ENCODE data around the gene GJB2.

Gene GJB2

DNA sequence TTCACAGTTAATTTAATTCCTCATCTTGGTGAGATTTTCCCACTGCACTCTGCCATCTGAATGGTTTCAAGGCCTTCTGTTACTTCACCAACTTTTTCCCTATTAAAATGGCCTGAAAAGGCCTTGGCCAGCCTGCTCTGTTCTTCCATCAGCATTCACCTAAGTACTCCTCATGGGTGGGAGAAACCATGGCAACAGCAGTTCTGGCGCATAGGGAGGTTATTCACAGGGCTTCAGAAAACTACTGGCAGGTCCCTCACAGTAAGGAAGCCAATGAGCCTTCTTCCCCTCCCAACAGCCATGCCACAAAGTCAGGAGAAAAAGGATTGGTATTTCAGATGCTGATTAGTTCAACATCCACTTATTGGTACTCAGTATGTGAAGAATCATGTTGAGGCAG lies 17.2 kb upstream of the GJB2 start:
- Histone ChIP-seq H3K36me3 (replicated peaks in 1 of 2; ENCODE audit: control insufficient read depth in 2 of 2, insufficient read depth in 2 of 2, low read length in 2 of 2) (no peaks in the 10 kb centered on the region), H4K8ac (ENCODE audit: low read depth, low read length) (no peak overlapping the region), H2BK15ac (ENCODE audit: low read length) (no peak overlapping the region), H2BK120ac (ENCODE audit: low read depth, low read length) (no peak overlapping the region), H4K91ac (ENCODE audit: low read depth, low read length, poor library complexity) (no peak overlapping the region), H3K9ac (ENCODE audit: low read depth, low read length, poor library complexity) (no peak overlapping the region), H3K23ac (ENCODE audit: low read depth, low read length, poor library complexity) (no peak overlapping the region), H3K14ac (ENCODE audit: low read length) (no peak overlapping the region), H2AK5ac (ENCODE audit: low read depth, low read length) (no peak overlapping the region), H3K79me1 (ENCODE audit: low read depth, low read length) (peaks cover 2% of the 10 kb centered on the region), H3K27me3 (ENCODE audit: control insufficient read depth in 3 of 3, insufficient read depth in 3 of 3, low read depth in 1 of 3, low read length in 3 of 3) (peaks cover 0 to 9% (median 0%) of the 10 kb centered on the region in 3 experiments), H3K4me2 (ENCODE audit: insufficient read depth, low read length, poor library complexity, severe bottlenecking) (no peak overlapping the region), H3K4ac (ENCODE audit: low read length) (no peak overlapping the region), H3K18ac (ENCODE audit: low read length) (no peak overlapping the region), H3K4me1 (ENCODE audit: control insufficient read depth in 2 of 2, insufficient read depth in 1 of 2, low read depth in 1 of 2, low read length in 2 of 2) (no peaks in the 10 kb centered on the region), H3K9me3 (replicated peaks in 1 of 2; ENCODE audit: control insufficient read depth in 2 of 2, insufficient read depth in 1 of 2, low read depth in 1 of 2, low read length in 2 of 2) (no peaks in the 10 kb centered on the region), H3K4me3 (ENCODE audit: low read length in 2 of 2) (no peak overlapping the region), H2BK5ac (ENCODE audit: low read length) (no peak overlapping the region), H2AFZ (ENCODE audit: low read length) (no peak overlapping the region), H2BK12ac (ENCODE audit: low read length) (no peak overlapping the region), H3K27ac (replicated peaks; ENCODE audit: low read length) (no peak overlapping the region)
- no CpG with 5 or more reads among the region's 1 CpG for WGBS, 2 donors (ENCODE audit: extremely low coverage in 2 of 2, insufficient read length in 2 of 2, insufficient replicate concordance in 1 of 2)
- no peak for DNase-seq (ENCODE audit: low spot score)

DNA sequence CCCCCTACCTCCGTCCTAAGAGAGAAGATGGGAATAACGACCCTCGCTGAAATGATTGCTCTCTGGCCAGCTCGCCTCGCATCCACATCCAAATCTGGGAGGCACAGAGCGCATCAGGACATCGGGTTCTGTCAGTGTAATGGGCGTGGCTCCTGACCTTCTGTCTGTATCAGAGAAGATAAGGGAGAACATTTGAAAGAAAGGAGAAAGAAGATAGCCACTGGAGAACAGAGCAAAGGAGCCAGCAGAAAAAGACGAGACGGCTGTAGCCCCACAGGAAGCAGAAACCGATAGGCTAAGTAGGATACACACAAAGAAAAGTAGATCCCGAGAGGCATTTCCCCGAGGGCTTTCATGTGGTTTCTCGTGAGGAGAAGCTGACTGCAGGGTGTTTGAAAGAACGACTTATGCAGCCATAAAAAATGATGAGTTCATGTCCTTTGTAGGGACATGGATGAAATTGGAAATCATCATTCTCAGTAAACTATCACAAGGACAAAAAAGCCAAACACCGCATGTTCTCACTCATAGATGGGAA lies 14.0 kb upstream of the GJB2 start:
- WGBS, 2 donors (ENCODE audit: extremely low coverage in 2 of 2, insufficient read length in 2 of 2, insufficient replicate concordance in 1 of 2) = no CpG with 5 or more reads among the region's 16 CpGs
- no peaks in the 10 kb centered on the region for H3K36me3 ChIP-seq (replicated peaks in 1 of 2; ENCODE audit: control insufficient read depth in 2 of 2, insufficient read depth in 2 of 2, low read length in 2 of 2)
- no peaks in the 10 kb centered on the region for H3K4me1 ChIP-seq (ENCODE audit: control insufficient read depth in 2 of 2, insufficient read depth in 1 of 2, low read depth in 1 of 2, low read length in 2 of 2)
- no peak overlapping the region for H2BK15ac ChIP-seq (ENCODE audit: low read length)
- no peak overlapping the region for H3K18ac ChIP-seq (ENCODE audit: low read length)
- no peak overlapping the region for H3K4me2 ChIP-seq (ENCODE audit: insufficient read depth, low read length, poor library complexity, severe bottlenecking)
- peaks cover 2% of the 10 kb centered on the region for H3K79me1 ChIP-seq (ENCODE audit: low read depth, low read length)
- no peak overlapping the region for H2BK12ac ChIP-seq (ENCODE audit: low read length)
- no peak overlapping the region for H2AFZ ChIP-seq (ENCODE audit: low read length)
- no peak overlapping the region for H4K8ac ChIP-seq (ENCODE audit: low read depth, low read length)
- no peak overlapping the region for H3K14ac ChIP-seq (ENCODE audit: low read length)
- no peak for DNase-seq (ENCODE audit: low spot score)
- no peak overlapping the region for H3K4ac ChIP-seq (ENCODE audit: low read length)
- H2BK5ac ChIP-seq (ENCODE audit: low read length) = no peak overlapping the region
- no peaks in the 10 kb centered on the region for H3K9me3 ChIP-seq (replicated peaks in 1 of 2; ENCODE audit: control insufficient read depth in 2 of 2, insufficient read depth in 1 of 2, low read depth in 1 of 2, low read length in 2 of 2)
- H3K27me3 ChIP-seq (ENCODE audit: control insufficient read depth in 3 of 3, insufficient read depth in 3 of 3, low read depth in 1 of 3, low read length in 3 of 3) = peaks cover 0 to 9% (median 0%) of the 10 kb centered on the region in 3 experiments
- no peak overlapping the region for H2AK5ac ChIP-seq (ENCODE audit: low read depth, low read length)
- no peak overlapping the region for H4K91ac ChIP-seq (ENCODE audit: low read depth, low read length, poor library complexity)
- no peak overlapping the region for H2BK120ac ChIP-seq (ENCODE audit: low read depth, low read length)
- no peak overlapping the region for H3K9ac ChIP-seq (ENCODE audit: low read depth, low read length, poor library complexity)
- H3K23ac ChIP-seq (ENCODE audit: low read depth, low read length, poor library complexity) = no peak overlapping the region
- no peak overlapping the region for H3K4me3 ChIP-seq (ENCODE audit: low read length in 2 of 2)
- H3K27ac ChIP-seq (replicated peaks; ENCODE audit: low read length) = no peak overlapping the region

DNA sequence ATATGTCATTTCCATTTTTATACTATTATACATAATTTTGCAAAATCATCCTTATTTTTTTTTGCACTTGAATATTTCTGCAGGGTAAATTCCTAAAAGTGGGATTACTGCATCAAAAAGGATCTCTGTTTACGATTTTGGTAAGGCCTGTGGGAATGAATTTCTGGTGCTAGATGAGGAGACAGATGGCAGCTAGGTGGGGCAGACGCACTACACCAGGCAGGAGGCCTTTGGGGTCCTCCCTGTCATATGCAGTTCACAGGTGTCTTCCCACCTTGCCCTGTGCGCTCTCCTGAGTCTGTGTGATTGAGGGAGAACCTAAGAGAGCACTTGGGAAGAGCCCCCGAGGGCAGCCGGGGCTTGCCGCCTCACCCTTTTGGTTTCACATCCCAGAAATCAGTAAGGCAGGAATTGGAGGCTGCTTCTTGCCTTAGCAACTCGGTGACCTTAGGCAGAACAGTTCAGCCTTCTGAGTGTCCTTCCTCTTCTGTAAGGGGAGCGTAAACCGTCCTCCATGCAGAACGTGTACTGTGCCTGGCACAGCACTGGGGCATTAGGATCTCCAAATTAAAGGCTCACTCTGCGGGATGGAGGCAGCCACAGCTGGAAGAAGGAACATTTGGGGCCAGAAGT lies 13.4 kb upstream of the GJB2 start:
- Histone ChIP-seq H2BK15ac (ENCODE audit: low read length) (no peak overlapping the region), H3K9me3 (replicated peaks in 1 of 2; ENCODE audit: control insufficient read depth in 2 of 2, insufficient read depth in 1 of 2, low read depth in 1 of 2, low read length in 2 of 2) (peaks cover 0 to 4% of the 10 kb centered on the region in 2 donors), H2AFZ (ENCODE audit: low read length) (no peak overlapping the region), H3K27ac (replicated peaks; ENCODE audit: low read length) (no peak overlapping the region), H3K4me3 (ENCODE audit: low read length in 2 of 2) (no peak overlapping the region), H3K4ac (ENCODE audit: low read length) (no peak overlapping the region), H3K9ac (ENCODE audit: low read depth, low read length, poor library complexity) (no peak overlapping the region), H2BK120ac (ENCODE audit: low read depth, low read length) (no peak overlapping the region), H2BK12ac (ENCODE audit: low read length) (no peak overlapping the region), H3K23ac (ENCODE audit: low read depth, low read length, poor library complexity) (no peak overlapping the region), H3K79me1 (ENCODE audit: low read depth, low read length) (peaks cover 2% of the 10 kb centered on the region), H3K4me1 (ENCODE audit: control insufficient read depth in 2 of 2, insufficient read depth in 1 of 2, low read depth in 1 of 2, low read length in 2 of 2) (no peaks in the 10 kb centered on the region), H2AK5ac (ENCODE audit: low read depth, low read length) (no peak overlapping the region), H3K18ac (ENCODE audit: low read length) (no peak overlapping the region), H3K4me2 (ENCODE audit: insufficient read depth, low read length, poor library complexity, severe bottlenecking) (no peak overlapping the region), H4K8ac (ENCODE audit: low read depth, low read length) (no peak overlapping the region), H3K27me3 (ENCODE audit: control insufficient read depth in 3 of 3, insufficient read depth in 3 of 3, low read depth in 1 of 3, low read length in 3 of 3) (peaks cover 0 to 9% (median 0%) of the 10 kb centered on the region in 3 experiments), H2BK5ac (ENCODE audit: low read length) (no peak overlapping the region), H3K36me3 (replicated peaks in 1 of 2; ENCODE audit: control insufficient read depth in 2 of 2, insufficient read depth in 2 of 2, low read length in 2 of 2) (no peaks in the 10 kb centered on the region), H4K91ac (ENCODE audit: low read depth, low read length, poor library complexity) (no peak overlapping the region), H3K14ac (ENCODE audit: low read length) (no peak overlapping the region)
- no peak for DNase-seq (ENCODE audit: low spot score)
- no CpG with 5 or more reads among the region's 11 CpGs for WGBS, 2 donors (ENCODE audit: extremely low coverage in 2 of 2, insufficient read length in 2 of 2, insufficient replicate concordance in 1 of 2)

DNA sequence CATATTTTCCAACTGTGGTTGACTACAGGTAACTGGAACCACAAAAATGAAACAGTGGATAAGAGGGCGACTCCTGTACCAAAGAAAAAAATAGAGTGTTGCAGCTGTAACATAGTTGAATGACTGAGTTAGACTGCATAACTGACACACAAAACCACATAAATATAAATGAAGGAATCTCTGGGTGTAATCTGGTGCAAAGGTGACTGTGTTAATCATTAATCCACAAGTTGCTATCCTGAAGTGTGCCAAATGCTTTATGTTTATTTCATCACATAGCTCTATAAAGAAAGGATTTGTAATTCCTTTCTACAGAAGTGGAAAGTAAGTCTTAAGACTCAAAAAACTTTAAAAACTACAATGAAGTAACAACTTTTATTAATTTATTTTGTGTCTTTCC lies 6.0 kb upstream of the GJB2 start:
- H4K91ac ChIP-seq (ENCODE audit: low read depth, low read length, poor library complexity) = no peak overlapping the region
- WGBS, 2 donors (ENCODE audit: extremely low coverage in 2 of 2, insufficient read length in 2 of 2, insufficient replicate concordance in 1 of 2) = no CpG with 5 or more reads among the region's 1 CpG

More for the DNA sequence above, 6.0 kb upstream of the GJB2 start:
- H3K4me2 ChIP-seq (ENCODE audit: insufficient read depth, low read length, poor library complexity, severe bottlenecking) = no peak overlapping the region
- H3K4ac ChIP-seq (ENCODE audit: low read length) = no peak overlapping the region
- H3K27me3 ChIP-seq (ENCODE audit: control insufficient read depth in 3 of 3, insufficient read depth in 3 of 3, low read depth in 1 of 3, low read length in 3 of 3) = peaks cover 6 to 30% (median 22%) of the 10 kb centered on the region in 3 experiments
- H2BK15ac ChIP-seq (ENCODE audit: low read length) = no peak overlapping the region
- H2BK5ac ChIP-seq (ENCODE audit: low read length) = no peak overlapping the region
- no peak overlapping the region for H4K8ac ChIP-seq (ENCODE audit: low read depth, low read length)
- H2BK12ac ChIP-seq (ENCODE audit: low read length) = no peak overlapping the region
- H3K23ac ChIP-seq (ENCODE audit: low read depth, low read length, poor library complexity) = no peak overlapping the region
- no peak overlapping the region for H3K9ac ChIP-seq (ENCODE audit: low read depth, low read length, poor library complexity)
- H3K4me3 ChIP-seq (ENCODE audit: low read length in 2 of 2) = no peak overlapping the region
- H2BK120ac ChIP-seq (ENCODE audit: low read depth, low read length) = no peak overlapping the region
- H3K27ac ChIP-seq (replicated peaks; ENCODE audit: low read length) = no peak overlapping the region
- no peak for DNase-seq (ENCODE audit: low spot score)
- H3K18ac ChIP-seq (ENCODE audit: low read length) = no peak overlapping the region
- no peaks in the 10 kb centered on the region for H3K4me1 ChIP-seq (ENCODE audit: control insufficient read depth in 2 of 2, insufficient read depth in 1 of 2, low read depth in 1 of 2, low read length in 2 of 2)
- H3K9me3 ChIP-seq (replicated peaks in 1 of 2; ENCODE audit: control insufficient read depth in 2 of 2, insufficient read depth in 1 of 2, low read depth in 1 of 2, low read length in 2 of 2) = peaks cover 0 to 4% of the 10 kb centered on the region in 2 donors
- no peaks in the 10 kb centered on the region for H3K79me1 ChIP-seq (ENCODE audit: low read depth, low read length)
- H2AFZ ChIP-seq (ENCODE audit: low read length) = no peak overlapping the region
- H2AK5ac ChIP-seq (ENCODE audit: low read depth, low read length) = no peak overlapping the region
- no peaks in the 10 kb centered on the region for H3K36me3 ChIP-seq (replicated peaks in 1 of 2; ENCODE audit: control insufficient read depth in 2 of 2, insufficient read depth in 2 of 2, low read length in 2 of 2)
- no peak overlapping the region for H3K14ac ChIP-seq (ENCODE audit: low read length)
